Neural progenitor cell (in vitro differentiated cells): ENCODE data around the gene SLC25A29. TPM values are rescaled to one million over a fixed set of nuclear protein-coding genes. Genes with fewer than 3 reads are reported as not detected.
"Not testable (repeated sequence)": the region's sequence is repeated elsewhere in the genome, so short reads cannot be mapped to it uniquely, and the experiment has no call there.

Experiments used
- DNase-seq: peaks from one replicate; pipeline ENCODE4 v3.0.0-alpha.2; 2016; ENCODE audit warnings: low spot score
- H2AFZ ChIP-seq: fragments of 200-600 bp; sonication (generic); replicated peaks from 2 replicates; pipeline ENCODE4 v1.6.1; 2016; ENCODE audit warnings: antibody characterized with exemption
- H3F3A ChIP-seq: fragments of 200-600 bp; sonication (generic); 2 replicates; pipeline ENCODE4 v1.6.1; 2016; ENCODE audit warnings: antibody characterized with exemption, low read depth
- H3K27ac ChIP-seq: fragments of 200-600 bp; sonication (generic); 2 replicates; pipeline ENCODE4 v1.5.1; 2016; ENCODE audit warnings: mild to moderate bottlenecking
- H3K27me3 ChIP-seq: fragments of 200-600 bp; sonication (generic); 2 replicates; pipeline ENCODE4 v1.6.1; 2016; ENCODE audit warnings: mild to moderate bottlenecking, moderate library complexity
- H3K36me3 ChIP-seq: fragments of 200-600 bp; sonication (generic); 2 replicates; pipeline ENCODE4 v1.5.1; 2016
- H3K4me1 ChIP-seq: fragments of 200-600 bp; sonication (generic); 2 replicates; pipeline ENCODE4 v1.6.1; 2016; ENCODE audit warnings: mixed run types
- H3K4me2 ChIP-seq: fragments of 200-600 bp; sonication (generic); 2 replicates; pipeline ENCODE4 v1.6.1; 2016
- H3K4me3 ChIP-seq: fragments of 200-600 bp; sonication (generic); 2 replicates; pipeline ENCODE4 v1.5.1; 2016
- H3K79me2 ChIP-seq: fragments of 200-600 bp; sonication (generic); 2 replicates; pipeline ENCODE4 v1.6.1; 2016; ENCODE audit warnings: low read depth
- H3K9ac ChIP-seq: fragments of 200-600 bp; sonication (generic); 2 replicates; pipeline ENCODE4 v1.6.1; 2016
- H3K9me3 ChIP-seq: fragments of 200-600 bp; sonication (generic); 2 replicates; pipeline ENCODE4 v1.5.1; 2016; ENCODE audit warnings: low read depth
- H4K20me1 ChIP-seq: fragments of 200-600 bp; sonication (generic); 2 replicates; pipeline ENCODE4 v1.6.1; 2016; ENCODE audit warnings: low read depth
- H3K27ac Mint-ChIP-seq: 3 replicates; pipeline ENCODE4 v1.8.0; 2021; ENCODE audit warnings: mixed read lengths
- H3K27me3 Mint-ChIP-seq: 2 replicates; pipeline ENCODE4 v1.8.0; 2022; ENCODE audit warnings: low read depth, mild to moderate bottlenecking, inconsistent platforms, moderate library complexity, mixed read lengths; ENCODE audit not compliant: insufficient read depth
- H3K36me3 Mint-ChIP-seq: 3 replicates; pipeline ENCODE4 v1.8.0; 2021; ENCODE audit warnings: mixed read lengths
- H3K4me1 Mint-ChIP-seq: 3 replicates; pipeline ENCODE4 v1.8.0; 2021; ENCODE audit warnings: mixed read lengths
- H3K4me3 Mint-ChIP-seq: 3 replicates; pipeline ENCODE4 v1.8.0; 2021; ENCODE audit warnings: mild to moderate bottlenecking, moderate library complexity, mixed read lengths
- H3K9me3 Mint-ChIP-seq: 3 replicates; pipeline ENCODE4 v1.8.0; 2020; ENCODE audit warnings: mixed read lengths
- CTCF ChIP-seq: fragments of 200-600 bp; sonication (generic); IDR thresholded peaks from 2 replicates; pipeline ENCODE4 v1.5.1; 2017; ENCODE audit warnings: antibody characterized with exemption, mild to moderate bottlenecking
- EZH2 ChIP-seq: fragments of 200-600 bp; sonication (generic); IDR thresholded peaks from 2 replicates; pipeline ENCODE4 v1.6.1; 2017; ENCODE audit warnings: antibody characterized with exemption, mild to moderate bottlenecking, moderate library complexity
- EZH2phosphoT487 ChIP-seq: fragments of 200-600 bp; sonication (generic); IDR thresholded peaks from 2 replicates; pipeline ENCODE4 v1.6.1; 2017; ENCODE audit warnings: antibody characterized with exemption
- total RNA-seq: library from RNA; depleted of rRNA; stranded (reverse); fragments of >200 nt; gene quantifications from 2 replicates; pipeline ENCODE4 v1.2.3, GENCODE V29; 2015; ENCODE audit warnings: low replicate concordance

SLC25A29 gene
- total RNA-seq, 1 donor from 2014 or later = 103 TPM

- H3K9me3 Mint-ChIP-seq = no peaks in the 10 kb centered on the region
- no peak overlapping the region for H3K4me3 Mint-ChIP-seq
- Histone ChIP-seq H4K20me1 (peaks cover 77% of the 10 kb centered on the region), H3K27me3 (no peaks in the 10 kb centered on the region), H3K4me3 (no peak overlapping the region), H3K9me3 (no peaks in the 10 kb centered on the region), H2AFZ (no peak overlapping the region), H3K4me2 (no peak overlapping the region), H3K9ac (no peak overlapping the region), H3K27ac (peak overlapping the region; percentile 46), H3K36me3 (no peaks in the 10 kb centered on the region), H3F3A (peaks cover 37% of the 10 kb centered on the region), H3K4me1 (no peaks in the 10 kb centered on the region), H3K79me2 (peaks cover 3% of the 10 kb centered on the region)
- H3K27me3 Mint-ChIP-seq = peaks cover 6% of the 10 kb centered on the region
- peaks cover 21% of the 10 kb centered on the region for H3K4me1 Mint-ChIP-seq
- DNase-seq = no peak
- no peak overlapping the region for H3K27ac Mint-ChIP-seq
- TF ChIP-seq EZH2phosphoT487 = no peak
- TF ChIP-seq CTCF = no peak
- no peak for TF ChIP-seq EZH2
- no peaks in the 10 kb centered on the region for H3K36me3 Mint-ChIP-seq
These were observed 16.2 kb downstream of the SLC25A29 start for GRCh38 chr14:100289916-100290606.

GRCh38 chr14:100288382-100289185 lies 17.7 kb downstream of the SLC25A29 start:
- Mint-ChIP-seq H3K4me3 (no peak overlapping the region), H3K27me3 (peaks cover 8% of the 10 kb centered on the region), H3K36me3 (no peaks in the 10 kb centered on the region), H3K4me1 (peaks cover 19% of the 10 kb centered on the region), H3K27ac (no peak overlapping the region), H3K9me3 (no peaks in the 10 kb centered on the region)
- peaks cover 6% of the 10 kb centered on the region for H3K4me1 ChIP-seq
- H3K4me2 ChIP-seq = no peak overlapping the region
- no peak overlapping the region for H3K4me3 ChIP-seq
- H3K9me3 ChIP-seq = no peaks in the 10 kb centered on the region
- H3K79me2 ChIP-seq = no peaks in the 10 kb centered on the region
- H3F3A ChIP-seq = peaks cover 51% of the 10 kb centered on the region
- H3K36me3 ChIP-seq = no peaks in the 10 kb centered on the region
- no peak overlapping the region for H3K9ac ChIP-seq
- no peak overlapping the region for H3K27ac ChIP-seq
- TF ChIP-seq EZH2phosphoT487 (no peak), CTCF (no peak), EZH2 (no peak)
- no peaks in the 10 kb centered on the region for H3K27me3 ChIP-seq
- DNase-seq = no peak
- H4K20me1 ChIP-seq = peaks cover 71% of the 10 kb centered on the region
- no peak overlapping the region for H2AFZ ChIP-seq

- H3K36me3 ChIP-seq, H3K4me3 Mint-ChIP-seq, H3K27me3 Mint-ChIP-seq, H3K9ac ChIP-seq, H3K27ac Mint-ChIP-seq, DNase-seq, H3K4me2 ChIP-seq, H3K27me3 ChIP-seq, H3K4me1 ChIP-seq, H3K27ac ChIP-seq, H3K4me3 ChIP-seq, H3K9me3 Mint-ChIP-seq, H2AFZ ChIP-seq, H3K9me3 ChIP-seq, H3K36me3 Mint-ChIP-seq, H3K79me2 ChIP-seq: not testable (repeated sequence)
- H3F3A ChIP-seq = peaks cover 53% of the 10 kb centered on the region
- peaks cover 69% of the 10 kb centered on the region for H4K20me1 ChIP-seq
- H3K4me1 Mint-ChIP-seq = peaks cover 19% of the 10 kb centered on the region
These were observed 18.3 kb downstream of the SLC25A29 start for GRCh38 chr14:100287998-100288295.
